CD4-positive, alpha-beta T cell treated with Interleukin-2 at 100 ng/mL for 4 hours (primary cell): ENCODE measurements around the gene TSSK6.

Source experiments
- DNase-seq: peaks from one replicate; pipeline ENCODE4 v3.0.0-alpha.2; 2020; ENCODE audit warnings: low spot score

TSSK6 gene

DNA sequence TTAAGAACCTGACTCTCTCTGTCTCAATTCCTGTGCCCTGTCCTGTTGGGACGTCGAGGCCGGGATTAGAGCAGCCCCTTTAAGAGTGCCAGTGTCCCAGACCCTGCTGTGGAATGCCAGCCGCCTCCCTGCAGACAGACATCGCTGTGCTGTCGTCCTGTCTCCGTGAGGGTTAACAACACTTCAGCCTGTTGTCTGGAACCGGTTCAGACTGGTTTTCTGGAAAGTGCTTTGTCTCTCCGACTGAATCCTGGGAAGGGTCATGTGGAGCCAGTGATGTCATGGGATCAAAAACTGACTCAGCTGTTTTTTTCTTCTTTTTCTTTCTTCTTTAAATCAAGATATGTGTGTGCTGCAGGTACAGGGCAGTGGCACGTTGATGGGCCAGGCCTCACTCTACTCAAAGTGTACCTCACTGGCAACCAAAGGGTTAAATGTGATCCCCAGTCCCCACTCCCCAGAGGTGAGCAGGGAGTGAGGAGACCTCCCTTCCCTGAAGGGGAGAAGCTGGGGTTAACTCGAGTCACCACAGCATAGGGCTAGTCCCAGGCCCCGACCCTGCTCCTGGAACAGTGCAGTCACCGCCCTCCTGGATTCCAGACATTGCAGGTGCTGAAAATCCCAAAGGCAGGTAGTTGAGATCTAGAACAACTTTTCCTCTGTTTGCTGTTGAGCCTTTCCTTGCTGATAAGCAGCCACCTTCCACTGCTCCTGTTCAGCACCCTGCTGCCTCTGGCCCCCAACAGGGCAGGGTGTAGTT is 50.8 kb downstream of the TSSK6 start:
- no peak for DNase-seq
